Adrenal gland (tissue), 12 donors: ENCODE measurements around the gene OSBPL2. TPM values are rescaled to one million over a fixed set of nuclear protein-coding genes. Genes with fewer than 3 reads are reported as not detected.
A peak's percentile ranks its signal among the peaks of the same experiment; 100 is the strongest.

Experiments used
- DNase-seq, 7 donors: peaks; one replicate each; pipeline ENCODE4 v3.0.0-alpha.2; 2019 to 2020
- H3K27ac ChIP-seq, 5 donors: fragments of 200-600 bp; sonication (generic) in 4 of 5; 1 replicate in 3 of 5; 2 replicates in 2 of 5; pipeline versions ENCODE4 v1.5.1 to v1.8.0; 2016 to 2020; ENCODE audit warnings: mild to moderate bottlenecking in 1 of 5
- H3K27me3 ChIP-seq: fragments of 200-600 bp; 2 replicates; pipeline ENCODE4 v1.8.0; 2021
- H3K36me3 ChIP-seq, 2 donors: fragments of 200-600 bp; replicated peaks in 1 of 2; 1 replicate in 1 of 2; 2 replicates in 1 of 2; pipeline versions ENCODE4 v1.5.1 to v1.8.0; 2018 to 2022
- H3K4me1 ChIP-seq, 2 donors: fragments of 200-600 bp; replicated peaks in 1 of 2; 1 replicate in 1 of 2; 2 replicates in 1 of 2; pipeline versions ENCODE4 v1.5.1 to v1.8.0; 2018 to 2021
- H3K4me3 ChIP-seq, 4 donors: fragments of 200-600 bp; sonication (generic) in 3 of 4; one replicate each; pipeline ENCODE4 v1.5.1; 2016 to 2018
- H3K9me3 ChIP-seq, 3 donors: fragments of 200-600 bp; sonication (generic) in 1 of 3; replicated peaks in 1 of 3; 1 replicate in 2 of 3; 2 replicates in 1 of 3; pipeline versions ENCODE4 v1.5.1 to v1.8.0; 2016 to 2021
- CTCF ChIP-seq, 6 experiments: fragments of 450-650 bp in 4 of 6; fragments of 200-600 bp in 2 of 6; sonication (generic) in 1 of 6; IDR thresholded peaks; 1 replicate in 5 of 6; 2 replicates in 1 of 6; pipeline versions ENCODE4 v1.5.1 to v1.8.0; 2016 to 2021; ENCODE audit warnings: antibody characterized with exemption in 6 of 6, mild to moderate bottlenecking in 2 of 6, moderate library complexity in 1 of 6
- POLR2A ChIP-seq, 2 donors: fragments of 450-650 bp; IDR thresholded peaks; one replicate each; pipeline ENCODE4 v1.6.1; 2017; ENCODE audit warnings: antibody characterized with exemption in 2 of 2, mild to moderate bottlenecking in 2 of 2, moderate library complexity in 1 of 2
- WGBS, 4 donors: extraction: QIAGEN DNeasy Blood & Tissue Kit in 2 of 4; methylation state at CpG; one replicate each; pipeline versions ENCODE4 v1.1.5 to v1.1.7; 2013 to 2017; 5-methylcytosine and 5-hydroxymethylcytosine counted together
- intact Hi-C, 2 donors: fragments of 100-400 bp; cut with DNase I; formaldehyde crosslinking; loops; one replicate each; pipeline versions ENCODE4 v1.14.1 to v1.15.0; 2022 to 2023
- polyA plus RNA-seq, 3 donors: library from polyadenylated mRNA; stranded (reverse); fragments of 200-250 nt in 2 of 3; fragments of 350-450 nt in 1 of 3; fragmentation: Illumina TruSeq in 1 of 3; extraction: RNeasy Lipid Tissue Mini Kit (QIAGEN cat#74804) in 1 of 3; gene quantifications; one replicate each; pipeline ENCODE4 v1.2.3, GENCODE V29; 2013 to 2014
- total RNA-seq, 9 donors: library from RNA; depleted of rRNA in 4 of 9; stranded (reverse); fragments of >200 nt in 4 of 9; fragments of 120-200 nt in 1 of 9; fragmentation: NEBNext Ultra II Directional in 1 of 9; extraction: Animal tissue kit (Norgen Biotek cat#: 25700) in 1 of 9; gene quantifications; one replicate each; pipeline versions ENCODE4 v1.1.0 to v1.2.4, GENCODE V29; 2013 to 2023
- donor health status: healthy with polysubstance abuse.
- donor health status: Bipolar disorder and iron deficiency.
- donor health status: DM: yes; HTN: yes; CAD: no.
- donor health status: DM: no; HTN: no; CAD: no.
- donor health status: DM: no; HTN: no; CAD: no.
- donor health status: DM: yes; HTN: yes; CAD: no.

The OSBPL2 gene
- total and polyA plus RNA-seq, 12 donors, result 13.8 to 96.7 (median 37.4) TPM

DNA sequence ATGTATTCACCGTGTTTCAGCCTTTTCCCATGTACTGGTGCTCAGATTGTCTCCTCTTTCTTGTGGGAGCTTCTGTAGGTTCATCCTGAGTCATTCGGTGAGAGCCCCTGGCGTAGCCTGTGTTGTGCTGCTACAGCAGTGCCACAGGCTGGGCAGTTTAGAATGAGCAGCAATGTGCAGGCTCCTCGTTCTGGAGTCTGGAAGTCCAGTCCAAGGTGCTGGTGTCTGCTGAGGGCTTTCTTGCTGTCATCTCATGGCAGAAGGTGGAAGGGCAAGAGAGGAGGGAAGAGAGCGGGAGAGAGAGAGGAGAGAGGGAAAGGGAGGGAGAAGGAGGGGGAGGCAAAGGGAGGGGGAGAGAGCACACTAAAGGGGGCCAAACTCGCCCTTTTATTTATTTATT is 15.1 kb downstream of the OSBPL2 start:
- no peak overlapping the region for H3K4me3 ChIP-seq
- no peak overlapping the region for H3K27ac ChIP-seq
- 87 to 93% (median 90%) methylated on average over 4 to 6 of the region's 6 CpGs for WGBS, 4 donors
- no peaks in the 10 kb centered on the region for H3K27me3 ChIP-seq
- H3K4me1 ChIP-seq, result peaks cover 2 to 5% of the 10 kb centered on the region in 2 donors
- no peak for DNase-seq
- TF ChIP-seq POLR2A (IDR thresholded peaks at IDR 0.05), result no peak
- no peak for TF ChIP-seq CTCF (IDR thresholded peaks at IDR 0.05)
- peaks cover 0 to 18% of the 10 kb centered on the region in 2 donors for H3K36me3 ChIP-seq
- intact Hi-C loops, result no loop called here
- no peaks in the 10 kb centered on the region for H3K9me3 ChIP-seq

DNA sequence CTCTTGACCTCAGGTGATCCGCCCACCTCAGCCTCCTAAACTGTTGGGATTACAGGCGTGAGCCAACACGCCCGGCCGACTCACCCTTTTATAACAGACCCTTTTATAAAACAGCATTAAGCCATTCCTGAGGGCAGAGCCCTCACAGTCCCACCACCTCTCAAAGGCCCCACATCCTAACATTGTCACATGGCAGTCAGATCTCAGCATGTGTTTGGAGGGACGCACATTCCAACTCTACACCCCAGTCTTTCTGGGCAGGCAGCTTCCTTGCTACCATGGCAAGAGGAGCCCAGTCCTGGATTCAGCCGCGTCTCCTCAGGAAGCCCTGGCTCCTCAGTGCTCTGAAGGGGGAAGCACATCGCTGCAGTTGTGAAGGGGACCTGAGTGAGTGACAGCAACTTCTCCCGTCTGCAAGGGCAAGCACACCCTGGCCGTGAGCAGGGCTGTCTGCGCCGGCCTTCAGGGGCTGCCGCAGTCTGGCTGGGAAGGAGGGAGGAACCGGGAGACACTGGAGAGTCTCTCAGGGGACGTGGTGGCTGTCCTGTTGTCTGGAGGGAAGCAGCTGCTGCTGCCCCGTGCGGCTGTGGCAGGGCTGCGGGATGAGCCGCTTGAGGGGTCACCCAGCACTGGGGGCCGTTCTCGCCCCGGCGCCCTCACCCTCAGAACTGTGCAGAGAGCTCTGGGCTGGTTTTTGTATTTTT is 15.9 kb downstream of the OSBPL2 start:
- no peak for DNase-seq
- WGBS, 4 donors, result 76 to 81% (median 79%) methylated on average over 17 to 24 of the region's 24 CpGs
- no peaks in the 10 kb centered on the region for H3K27me3 ChIP-seq
- H3K4me3 ChIP-seq, result no peak overlapping the region
- no peak overlapping the region for H3K27ac ChIP-seq
- no peaks in the 10 kb centered on the region for H3K9me3 ChIP-seq
- intact Hi-C loops, result no loop called here
- TF ChIP-seq POLR2A (IDR thresholded peaks at IDR 0.05) (no peak), CTCF (IDR thresholded peaks at IDR 0.05) (no peak)
- peaks cover 7 to 9% of the 10 kb centered on the region in 2 donors for H3K4me1 ChIP-seq
- peaks cover 0 to 22% of the 10 kb centered on the region in 2 donors for H3K36me3 ChIP-seq

- no peak for DNase-seq
- TF ChIP-seq POLR2A (IDR thresholded peaks at IDR 0.05) (no peak), CTCF (IDR thresholded peaks at IDR 0.05) (no peak)
- Histone ChIP-seq H3K36me3 (peaks cover 0 to 34% of the 10 kb centered on the region in 2 donors), H3K4me1 (peaks cover 7 to 9% of the 10 kb centered on the region in 2 donors), H3K27me3 (no peaks in the 10 kb centered on the region), H3K4me3 (no peak overlapping the region), H3K9me3 (no peaks in the 10 kb centered on the region), H3K27ac (no peak overlapping the region)
- intact Hi-C loops, result no loop called here
- WGBS, 4 donors, result 91 to 93% (median 93%) methylated on average over 10 of the region's 10 CpGs
Measured at GRCh38 chr20:62255976-62256375, 17.7 kb downstream of the OSBPL2 start.

DNA sequence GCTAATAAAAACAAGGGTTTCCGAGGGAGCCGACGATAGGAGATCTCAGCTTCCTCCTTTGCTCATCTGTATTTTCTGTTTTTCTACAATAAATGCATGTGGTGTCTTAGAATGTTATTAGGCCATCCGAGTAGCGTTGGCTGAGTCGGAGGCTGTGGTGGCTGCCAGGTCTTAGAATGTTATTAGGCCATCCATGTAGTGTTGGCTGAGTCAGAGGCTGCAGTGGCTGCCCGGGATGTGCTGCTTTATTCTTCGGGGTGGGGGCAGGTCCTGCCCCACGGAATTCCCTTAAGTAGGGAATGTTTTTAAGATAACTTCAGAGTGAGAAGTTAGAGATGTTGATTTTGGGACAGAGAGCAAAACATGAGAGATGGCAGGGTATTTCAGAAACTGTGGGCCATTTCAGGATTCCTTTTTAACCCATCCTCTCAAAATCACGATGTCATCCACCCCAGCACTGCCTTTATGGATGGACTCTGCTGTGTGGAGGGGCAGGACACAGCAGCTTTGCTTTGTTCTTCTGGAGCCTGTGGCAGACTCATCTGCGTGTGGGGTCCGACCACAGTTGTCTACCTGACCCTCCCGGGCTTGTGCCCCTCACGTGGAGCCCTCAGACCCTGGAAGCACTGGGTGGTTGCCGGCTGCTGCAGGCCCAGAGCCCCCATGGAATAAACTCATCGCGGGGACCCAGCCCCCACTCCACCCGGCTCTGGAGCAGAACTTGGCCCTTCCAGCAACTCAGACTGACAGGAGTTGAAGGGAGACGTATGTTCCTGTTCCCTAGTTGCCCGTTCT is 20.4 kb downstream of the OSBPL2 start:
- peak overlapping the region in 1 of 5 donors; percentile 45 for H3K27ac ChIP-seq
- peaks cover 7 to 9% of the 10 kb centered on the region in 2 donors for H3K4me1 ChIP-seq
- intact Hi-C loops, result no loop called here
- no peak overlapping the region for H3K4me3 ChIP-seq
- peaks cover 0 to 56% of the 10 kb centered on the region in 2 donors for H3K36me3 ChIP-seq
- 61 to 66% (median 63%) methylated on average over 18 to 20 of the region's 20 CpGs for WGBS, 4 donors
- no peaks in the 10 kb centered on the region for H3K9me3 ChIP-seq
- peak in 6 of 7 donors; percentile 69 to 82 (median 76) for DNase-seq
- TF ChIP-seq POLR2A (IDR thresholded peaks at IDR 0.05) (no peak), CTCF (IDR thresholded peaks at IDR 0.05) (no peak)
- no peaks in the 10 kb centered on the region for H3K27me3 ChIP-seq
